Measurements from ENCODE around the gene STRN4.

DNA sequence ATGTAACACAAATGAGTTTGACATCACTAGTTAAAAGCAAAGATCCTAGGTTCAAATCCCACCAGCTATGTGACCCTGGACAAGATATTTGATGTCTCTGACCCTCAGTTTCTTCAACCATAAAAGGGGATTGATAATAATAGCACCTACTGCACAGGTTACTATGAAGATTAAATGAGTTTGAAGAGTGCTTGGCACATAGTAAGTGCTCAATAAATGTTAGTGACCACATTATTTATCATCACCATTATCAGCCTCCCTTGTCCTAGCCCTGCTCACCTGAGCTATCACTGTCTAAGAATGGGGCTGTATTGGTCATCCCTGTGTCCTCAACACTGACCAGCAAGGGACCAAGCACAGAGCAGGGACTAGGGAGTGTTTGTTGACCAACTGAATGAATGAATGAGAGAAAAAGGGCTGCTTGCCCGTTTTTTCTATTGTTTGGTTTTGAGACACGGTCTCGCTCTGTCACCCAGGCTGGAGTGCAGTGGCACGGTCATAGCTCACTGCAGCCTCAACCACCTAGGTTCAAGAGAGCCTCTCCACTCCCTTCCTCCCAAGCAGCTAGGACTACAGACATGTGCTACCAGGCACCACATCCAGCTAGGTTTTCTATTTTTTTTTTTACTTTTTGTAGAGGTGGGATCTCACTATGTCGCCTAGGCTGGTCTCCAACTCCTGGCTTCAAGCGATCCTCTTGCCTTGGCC is 58.7 kb downstream of the STRN4 start:
- TF ChIP-seq, protein P1, sequence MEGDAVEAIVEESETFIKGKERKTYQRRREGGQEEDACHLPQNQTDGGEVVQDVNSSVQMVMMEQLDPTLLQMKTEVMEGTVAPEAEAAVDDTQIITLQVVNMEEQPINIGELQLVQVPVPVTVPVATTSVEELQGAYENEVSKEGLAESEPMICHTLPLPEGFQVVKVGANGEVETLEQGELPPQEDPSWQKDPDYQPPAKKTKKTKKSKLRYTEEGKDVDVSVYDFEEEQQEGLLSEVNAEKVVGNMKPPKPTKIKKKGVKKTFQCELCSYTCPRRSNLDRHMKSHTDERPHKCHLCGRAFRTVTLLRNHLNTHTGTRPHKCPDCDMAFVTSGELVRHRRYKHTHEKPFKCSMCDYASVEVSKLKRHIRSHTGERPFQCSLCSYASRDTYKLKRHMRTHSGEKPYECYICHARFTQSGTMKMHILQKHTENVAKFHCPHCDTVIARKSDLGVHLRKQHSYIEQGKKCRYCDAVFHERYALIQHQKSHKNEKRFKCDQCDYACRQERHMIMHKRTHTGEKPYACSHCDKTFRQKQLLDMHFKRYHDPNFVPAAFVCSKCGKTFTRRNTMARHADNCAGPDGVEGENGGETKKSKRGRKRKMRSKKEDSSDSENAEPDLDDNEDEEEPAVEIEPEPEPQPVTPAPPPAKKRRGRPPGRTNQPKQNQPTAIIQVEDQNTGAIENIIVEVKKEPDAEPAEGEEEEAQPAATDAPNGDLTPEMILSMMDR (IDR thresholded peaks at IDR 0.05) = no peak
- no peak for TF ChIP-seq EZH2 (IDR thresholded peaks at IDR 0.05; ENCODE audit: borderline replicate concordance, insufficient read depth, low read depth, low read length, poor library complexity, severe bottlenecking)
